Iris pigment epithelial cell (primary cell): ENCODE data around the gene SRGN.

ENCODE experiments used
- DNase-seq: peaks from one replicate; pipeline ENCODE4 v3.0.0-alpha.2; 2011; ENCODE audit warnings: low read depth

The SRGN gene

DNA sequence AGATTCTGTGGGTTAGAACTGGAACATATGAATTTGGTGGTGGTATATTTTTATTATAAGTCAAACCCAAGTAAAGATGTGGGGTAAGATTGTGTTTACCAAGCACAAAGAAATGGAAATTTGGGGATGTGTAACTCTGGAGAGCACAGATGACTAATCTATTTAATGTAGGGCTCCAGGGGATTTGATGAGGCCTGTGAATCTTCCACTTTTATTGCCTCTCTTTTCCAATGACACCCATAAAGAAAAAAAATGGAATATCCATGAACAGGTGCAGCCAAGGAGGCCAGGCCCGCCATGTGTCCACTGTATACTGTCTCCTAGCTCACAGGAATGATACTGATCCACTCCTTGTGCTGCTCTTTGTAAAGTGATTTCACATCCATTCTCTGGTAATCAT lies 2.8 kb downstream of the SRGN start:
- no peak for DNase-seq

DNA sequence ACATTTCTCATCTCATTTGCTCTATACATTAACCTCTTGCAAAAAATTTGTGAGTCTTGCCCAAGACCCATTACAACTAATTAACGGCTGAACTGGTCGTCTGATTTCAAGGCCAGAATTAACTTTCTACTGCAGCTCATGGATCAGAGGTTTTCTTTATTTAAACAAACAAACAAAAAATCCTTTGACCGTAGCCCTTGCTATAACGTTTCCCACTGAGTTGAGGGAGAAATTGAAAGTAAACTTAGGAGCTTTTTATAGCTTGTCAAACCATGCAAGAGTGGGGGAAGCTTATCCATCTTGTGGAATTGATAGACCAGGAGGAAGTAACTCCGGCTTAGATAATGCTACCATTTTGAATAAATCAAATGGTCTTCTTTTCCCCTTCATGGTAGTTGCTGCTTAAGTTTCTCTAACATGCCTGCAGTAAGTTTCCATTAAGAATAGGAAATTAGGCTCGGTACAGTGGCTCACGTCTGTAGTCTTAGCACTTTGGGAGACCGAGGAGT lies 3.3 kb downstream of the SRGN start:
- no peak for DNase-seq

DNA sequence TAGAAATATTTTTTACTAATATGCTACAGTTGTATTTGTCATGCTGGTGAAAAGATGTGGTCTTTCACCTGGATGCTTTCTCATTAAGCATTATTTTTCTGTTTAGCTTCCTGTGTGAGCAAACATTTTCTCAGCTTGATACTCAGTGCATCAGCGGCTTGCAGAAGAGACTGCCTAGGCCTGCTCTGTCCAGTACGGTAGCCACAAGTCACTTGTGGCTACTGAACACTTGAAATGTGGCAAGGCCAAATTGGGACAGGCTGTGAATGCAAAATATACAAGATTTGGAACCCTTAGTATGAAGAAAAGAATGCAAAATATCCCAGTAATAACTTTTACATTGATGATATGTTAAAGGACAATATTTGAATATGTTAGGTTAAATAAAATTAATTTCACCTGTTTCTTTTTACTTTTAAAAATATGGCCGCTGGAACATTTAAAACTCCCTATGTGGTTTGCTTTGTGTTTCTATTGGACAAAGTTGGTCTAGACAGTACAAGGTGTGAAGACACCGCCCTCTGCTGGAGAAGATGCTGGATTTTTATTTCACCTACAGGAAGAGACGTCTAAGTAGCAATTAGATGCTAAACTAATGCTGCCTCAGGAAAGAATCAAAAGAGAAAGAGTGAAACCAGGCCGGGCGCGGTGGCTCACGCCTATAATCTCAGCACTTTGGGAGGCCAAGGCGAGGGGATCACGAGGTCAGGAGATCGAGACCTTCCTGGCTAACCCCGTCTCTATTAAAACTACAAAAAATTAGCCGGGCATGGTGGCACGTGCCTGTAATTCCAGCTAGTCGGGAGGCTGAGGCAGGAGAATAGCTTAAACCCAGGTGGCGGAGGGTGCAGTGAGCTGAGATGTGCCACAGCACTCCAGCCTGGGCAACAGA lies 5.3 kb downstream of the SRGN start:
- peak; percentile 79 for DNase-seq

DNA sequence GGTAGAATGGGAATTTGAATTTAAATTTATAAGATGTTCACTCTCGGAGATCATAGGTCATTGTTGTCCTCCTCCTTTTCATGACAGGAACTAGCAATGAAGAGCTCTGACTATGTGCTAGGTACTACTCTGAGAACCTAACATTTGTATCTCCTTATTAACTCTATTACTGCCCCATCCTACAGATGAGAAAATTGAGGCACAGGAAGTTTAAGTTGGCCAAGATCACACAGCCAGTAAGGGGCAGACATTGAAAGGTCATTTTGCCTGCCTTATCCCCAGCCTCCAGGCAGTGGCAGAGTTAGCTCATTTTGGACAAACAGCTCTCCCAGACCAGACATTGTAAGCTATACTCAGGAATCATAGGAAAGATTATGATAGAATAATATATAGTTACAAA lies 6.0 kb downstream of the SRGN start:
- DNase-seq: no peak

DNA sequence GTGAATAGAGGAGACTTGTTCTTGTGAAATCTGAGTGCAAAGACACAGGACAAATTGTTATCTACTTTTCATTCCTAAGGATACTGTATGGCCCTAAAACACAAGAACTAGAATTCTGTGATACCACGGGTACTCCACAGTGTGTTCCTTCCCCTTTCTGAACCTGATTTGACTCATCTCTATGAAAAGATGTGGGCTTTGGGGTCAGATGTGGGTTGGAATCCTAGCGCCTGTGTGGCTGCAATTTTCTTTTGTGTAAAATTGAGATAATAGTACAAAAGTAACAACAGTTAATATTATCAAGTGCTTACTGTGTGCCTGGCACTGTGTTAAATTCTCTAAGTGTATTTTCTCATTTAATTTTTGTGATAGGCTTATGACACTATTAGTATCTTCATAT lies 8.1 kb downstream of the SRGN start:
- no peak for DNase-seq

DNA sequence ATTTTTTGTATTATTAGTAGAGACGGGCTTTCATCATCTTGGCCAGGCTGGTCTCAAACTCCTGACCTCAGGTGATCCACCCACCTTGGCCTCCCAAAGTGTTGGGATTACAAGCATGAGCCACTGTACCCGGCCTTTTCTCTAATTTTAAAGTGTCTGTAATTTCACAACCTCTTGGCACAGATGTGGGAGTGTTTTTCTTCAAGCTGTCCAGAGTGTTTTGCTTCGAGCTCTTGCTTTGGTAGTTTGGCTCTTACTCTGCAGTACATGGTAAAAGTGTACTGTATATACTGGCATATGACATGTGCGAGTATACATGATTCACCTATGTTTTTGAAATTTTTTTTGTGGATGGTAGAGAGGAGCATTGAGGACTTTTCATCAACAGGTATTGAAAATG lies 9.8 kb downstream of the SRGN start:
- DNase-seq: no peak

DNA sequence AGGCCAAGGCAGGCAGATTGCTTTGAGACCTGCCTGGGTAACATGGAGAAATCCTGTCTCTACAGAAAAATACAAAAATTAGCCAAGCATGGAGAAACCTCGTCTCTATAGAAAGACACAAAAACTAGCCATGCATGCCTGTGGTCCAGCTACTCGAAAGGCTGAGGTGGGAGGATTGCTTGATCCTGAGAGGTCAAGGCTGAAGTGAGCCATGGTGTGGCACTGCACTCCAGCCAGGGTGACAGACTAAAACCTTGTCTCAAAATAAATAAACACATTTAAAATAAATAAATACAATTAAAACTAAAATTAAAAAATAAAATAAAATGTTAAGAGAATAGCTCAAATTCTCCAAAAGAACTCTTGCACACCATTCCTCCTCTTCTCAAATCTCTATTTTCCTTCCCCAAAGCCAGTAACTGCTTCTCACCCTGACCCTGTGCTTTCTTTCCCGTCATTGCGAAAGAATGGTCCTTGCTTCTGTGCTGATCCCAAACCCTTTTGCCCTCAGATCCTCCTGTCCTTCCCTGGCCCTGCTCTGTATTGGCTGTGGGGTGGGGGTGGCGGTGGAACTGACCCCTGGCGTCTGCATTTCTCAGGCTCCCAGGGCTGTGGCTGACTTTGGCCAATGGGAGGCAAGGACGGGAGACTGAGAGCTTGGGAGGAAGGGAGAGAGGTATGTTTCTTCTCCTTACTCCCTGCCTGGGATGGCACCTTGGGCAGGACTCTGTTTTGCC lies 12.4 kb downstream of the SRGN start:
- DNase-seq: no peak

DNA sequence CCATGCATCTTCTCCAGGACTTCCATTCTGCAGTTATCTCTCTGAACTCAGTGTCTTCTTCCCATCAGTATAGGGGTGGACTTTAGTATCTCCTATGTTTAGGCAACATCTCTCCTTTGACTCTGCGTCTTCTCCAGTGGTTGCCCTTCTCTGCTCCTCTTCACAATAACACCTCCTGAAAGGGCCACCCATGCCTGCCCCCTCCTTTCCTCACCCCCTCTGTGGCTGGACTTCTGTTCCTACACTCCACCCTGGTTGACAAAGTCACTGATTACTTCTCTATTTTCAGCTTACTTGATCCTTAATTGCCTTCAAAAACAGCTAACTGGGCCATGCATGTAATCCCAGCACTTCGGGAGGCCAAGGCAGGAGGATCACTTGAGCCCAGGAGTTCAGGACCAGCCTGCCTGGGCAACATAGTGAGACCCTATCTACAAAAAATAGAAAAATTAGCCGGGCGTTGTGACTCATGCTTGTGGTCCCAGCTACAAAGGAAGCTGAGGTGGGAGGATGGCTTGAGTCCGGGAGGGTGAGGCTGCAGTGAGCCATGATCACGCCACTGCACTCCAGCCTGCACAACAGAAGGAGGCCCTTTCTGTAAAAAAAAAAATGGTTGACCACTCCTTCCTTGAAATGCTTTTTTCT lies 13.7 kb downstream of the SRGN start:
- DNase-seq: peak; percentile 81

DNA sequence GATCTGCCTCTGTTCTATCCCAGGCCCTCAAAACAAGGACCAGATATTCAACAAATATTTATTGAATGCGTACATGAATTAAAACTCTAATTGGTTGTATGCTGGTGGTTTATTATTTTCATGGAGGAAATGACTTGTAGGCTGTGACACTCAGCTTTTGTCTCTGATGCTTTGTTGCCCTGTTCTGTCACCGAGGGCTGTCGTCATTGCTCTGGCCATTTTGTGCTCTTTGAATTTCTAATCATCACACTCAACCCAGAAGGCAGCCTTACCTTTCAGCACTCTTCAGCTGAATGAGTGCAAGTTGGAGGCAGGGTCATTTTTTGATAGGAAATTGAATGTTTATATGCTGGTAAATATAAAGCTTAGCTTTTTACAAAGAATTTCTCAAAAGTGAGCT lies 14.5 kb downstream of the SRGN start:
- DNase-seq: no peak

DNA sequence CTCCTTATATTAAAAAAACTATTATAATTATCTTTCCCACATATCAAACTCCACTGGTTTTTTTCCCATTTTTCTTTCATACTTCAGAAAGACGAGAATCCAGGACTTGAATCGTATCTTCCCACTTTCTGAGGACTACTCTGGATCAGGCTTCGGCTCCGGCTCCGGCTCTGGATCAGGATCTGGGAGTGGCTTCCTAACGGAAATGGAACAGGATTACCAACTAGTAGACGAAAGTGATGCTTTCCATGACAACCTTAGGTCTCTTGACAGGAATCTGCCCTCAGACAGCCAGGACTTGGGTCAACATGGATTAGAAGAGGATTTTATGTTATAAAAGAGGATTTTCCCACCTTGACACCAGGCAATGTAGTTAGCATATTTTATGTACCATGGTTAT lies 15.9 kb downstream of the SRGN start:
- no peak for DNase-seq

DNA sequence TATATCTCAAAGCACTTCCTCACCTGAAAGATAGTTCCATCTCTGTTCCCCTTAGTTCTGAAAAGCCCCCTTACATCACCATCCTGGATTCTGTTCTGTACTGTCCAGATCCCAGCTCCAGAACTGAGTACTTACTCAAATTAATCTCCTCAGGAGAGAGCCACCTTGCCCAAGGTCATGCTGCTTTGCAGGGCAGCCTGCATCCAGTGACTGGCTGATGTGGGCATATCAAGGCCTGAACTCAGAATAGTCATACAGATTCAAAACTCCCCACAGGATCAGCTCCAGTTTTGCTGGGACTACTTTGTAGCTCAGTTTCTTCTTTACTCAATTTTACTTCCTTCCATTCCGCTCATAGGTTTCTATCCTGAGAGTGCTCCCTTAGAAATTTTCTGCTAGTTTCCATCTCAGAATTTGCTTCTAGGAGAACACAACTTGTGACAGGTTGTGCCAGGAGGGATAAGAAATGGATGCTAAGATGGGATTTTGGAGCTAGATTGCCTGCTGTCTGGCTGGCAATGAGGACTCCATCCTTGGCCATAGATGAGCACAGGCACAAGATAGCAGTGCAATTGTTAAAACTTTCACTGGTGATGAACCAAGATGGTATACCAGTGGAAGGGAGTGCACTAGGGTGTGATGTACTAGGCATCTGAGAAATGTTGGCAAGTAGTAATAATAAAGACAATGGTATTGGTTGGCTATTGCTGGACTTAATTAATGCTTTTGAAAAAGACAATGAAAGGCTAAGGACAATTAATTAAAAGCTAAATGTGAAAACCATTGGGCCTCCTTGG lies 17.3 kb downstream of the SRGN start:
- DNase-seq: no peak

DNA sequence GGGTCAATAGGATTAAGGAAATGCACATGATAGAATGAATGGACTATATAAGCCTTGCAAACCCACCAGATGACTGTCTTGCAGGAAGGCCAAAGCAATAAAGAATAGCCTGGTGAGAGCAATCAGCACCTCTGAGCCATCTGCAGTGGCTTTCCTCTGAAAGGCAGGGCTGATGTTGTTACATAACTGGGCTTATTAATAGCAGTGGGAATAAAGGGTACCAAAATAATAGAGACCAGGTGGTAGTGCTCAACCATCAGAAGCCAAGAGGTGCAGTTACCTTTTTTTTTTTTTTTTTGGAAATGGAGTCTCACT lies 19.2 kb downstream of the SRGN start:
- no peak for DNase-seq

DNA sequence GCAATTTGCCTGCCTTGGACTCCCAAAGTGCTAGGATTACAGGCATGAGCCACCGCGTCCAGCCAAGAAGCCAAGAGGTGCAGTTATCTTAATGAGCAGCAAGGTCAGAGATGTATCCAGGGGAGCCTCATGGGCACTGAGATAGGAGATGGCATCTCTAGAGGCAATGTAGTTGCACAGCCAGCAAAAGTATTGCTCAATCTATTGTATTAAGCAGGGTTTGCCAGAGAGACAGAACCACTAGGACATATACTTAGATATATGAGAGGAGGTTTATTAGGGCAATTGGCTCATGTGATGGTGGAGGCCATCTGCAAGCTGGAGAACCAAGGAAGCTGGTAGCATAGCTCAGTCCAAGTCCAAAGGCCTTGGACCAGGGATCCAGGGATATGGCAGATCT lies 19.8 kb downstream of the SRGN start:
- DNase-seq: no peak

DNA sequence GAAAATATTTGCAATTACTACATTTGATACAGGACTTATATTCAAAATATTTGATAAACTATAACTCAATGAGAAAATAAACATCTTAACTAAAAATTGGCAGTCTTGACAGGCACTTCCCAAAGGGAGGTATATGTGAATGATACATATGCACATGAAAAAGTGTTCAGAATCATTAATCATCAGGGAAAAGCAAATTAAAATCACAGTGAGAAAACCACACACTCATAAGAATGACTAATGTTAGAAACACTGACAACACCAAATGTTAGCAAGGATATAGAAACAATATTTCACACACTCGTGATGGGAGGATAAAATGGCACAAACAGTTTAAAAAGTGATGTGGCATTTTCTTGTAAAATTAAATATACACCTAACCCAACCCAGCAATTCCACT lies 32.0 kb downstream of the SRGN start:
- no peak for DNase-seq

DNA sequence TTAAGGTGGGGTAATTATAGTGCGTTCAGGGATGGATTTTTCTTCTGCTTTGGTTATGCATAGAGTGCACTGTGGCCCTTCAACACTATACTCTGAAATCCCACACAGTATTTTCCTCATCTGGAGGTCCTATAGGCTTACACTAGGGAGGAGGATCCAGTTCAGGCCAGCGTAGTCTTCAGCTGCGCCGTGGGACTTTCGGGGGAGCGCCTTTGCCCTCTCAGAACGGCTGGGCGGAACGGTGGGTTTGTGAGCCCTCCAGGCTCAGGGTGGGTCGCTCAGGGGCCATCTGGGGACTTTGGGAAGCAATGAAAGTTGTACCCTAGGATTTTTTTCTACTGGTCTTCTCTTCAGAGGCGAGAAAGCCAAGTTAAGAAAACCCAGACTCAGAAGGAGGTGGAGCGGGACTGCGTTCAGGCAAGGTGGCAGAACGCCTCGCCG lies 35.4 kb downstream of the SRGN start:
- DNase-seq: peak; percentile 87

DNA sequence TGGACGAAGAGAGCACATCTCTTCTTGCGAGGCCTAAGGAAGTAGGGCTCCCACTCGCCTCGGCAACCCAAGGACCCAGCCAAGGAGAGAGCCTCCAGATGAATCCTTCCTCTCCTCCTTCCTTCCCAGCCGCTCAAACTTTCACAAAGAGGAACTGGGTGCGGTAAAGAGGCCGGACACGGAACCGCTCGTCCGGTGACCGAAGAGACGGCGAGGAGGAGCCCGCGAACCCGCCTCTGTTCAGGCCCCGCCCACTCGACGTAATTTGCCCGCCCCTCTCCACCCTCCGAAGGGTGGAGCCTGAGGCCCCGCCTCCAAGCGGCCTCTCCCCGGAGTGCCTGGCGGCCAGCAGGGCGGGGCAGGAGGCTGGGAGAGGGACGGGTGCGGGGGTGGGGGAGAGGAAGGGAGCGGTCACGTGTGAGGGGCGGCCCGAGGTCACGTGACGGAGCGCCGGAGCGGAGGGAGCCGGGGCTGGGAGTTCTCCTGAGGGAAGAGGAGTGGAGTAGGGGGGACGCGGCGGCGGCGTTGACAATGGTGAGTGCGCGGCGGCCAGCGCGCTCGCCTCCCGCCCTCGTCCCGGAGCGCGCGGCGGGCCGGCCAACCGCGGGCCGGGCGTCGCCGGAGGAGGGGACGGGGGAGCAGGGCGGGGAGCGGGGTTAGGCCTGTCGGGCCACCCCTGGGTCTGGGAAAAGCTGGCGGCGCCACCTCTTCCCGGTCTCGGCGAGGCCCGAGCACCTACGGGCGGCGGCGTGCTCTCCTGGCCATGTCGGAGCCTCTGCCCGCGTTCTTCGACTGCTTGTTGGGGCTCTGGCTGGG lies 36.1 kb downstream of the SRGN start, which contains the start of gene VPS26A:
VPS26A (plus strand) TSS at position 432 of the 816 bp plus-strand sequence; CDS start at position 532, 100 bp downstream.
- DNase-seq: peak; percentile 98

DNA sequence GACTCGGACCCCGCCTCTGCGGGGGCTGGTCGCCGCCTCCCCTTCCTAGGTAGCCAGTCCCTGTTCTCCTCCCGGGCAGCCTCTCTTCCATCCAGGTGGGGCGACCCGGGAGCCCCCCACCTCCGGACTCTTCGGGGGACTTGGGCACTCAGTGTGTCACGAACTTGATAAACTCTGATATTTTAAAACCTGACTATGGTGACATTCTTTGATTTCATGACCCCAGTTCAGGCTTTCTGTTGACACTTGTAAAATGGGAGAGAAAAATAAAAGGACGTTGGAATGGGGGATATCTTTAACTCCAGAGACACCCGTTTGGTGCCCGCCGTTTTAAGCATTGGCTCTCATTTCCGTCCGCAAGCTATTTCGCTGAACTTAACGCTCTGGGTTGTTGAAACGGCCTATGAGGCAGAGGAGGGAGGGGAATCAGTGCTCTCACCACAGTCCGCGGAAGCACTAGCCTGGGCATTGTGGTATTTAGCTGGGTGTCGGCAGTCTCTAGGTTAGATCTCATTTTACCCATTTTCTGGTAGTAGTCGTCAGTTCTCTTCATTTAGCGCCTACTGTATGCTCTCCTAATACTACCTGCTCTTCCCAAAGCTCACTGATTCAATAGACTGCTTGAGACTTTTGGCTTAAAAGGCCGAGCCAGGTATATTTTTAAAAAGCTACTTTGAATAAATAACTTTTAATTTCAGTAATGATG lies 36.8 kb downstream of the SRGN start:
- DNase-seq: peak; percentile 64

DNA sequence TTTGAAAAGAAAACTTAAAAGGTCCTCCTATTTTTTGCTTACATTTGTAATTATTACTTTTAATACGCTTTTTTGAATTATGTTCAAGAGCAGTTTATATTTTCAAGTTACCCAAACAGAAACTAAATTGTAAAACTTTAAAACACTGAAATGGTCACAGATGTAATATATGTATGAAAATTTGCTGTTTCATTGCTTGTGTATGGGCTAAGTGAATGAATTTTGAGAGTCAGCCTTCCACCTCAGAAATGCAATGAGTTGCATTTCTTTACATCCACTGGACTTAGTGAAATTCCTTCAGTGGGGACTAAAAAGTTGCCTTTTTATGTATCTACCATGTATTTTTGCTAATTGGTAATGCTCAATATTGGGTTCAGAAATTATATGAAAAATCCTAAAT lies 37.7 kb downstream of the SRGN start:
- no peak for DNase-seq

DNA sequence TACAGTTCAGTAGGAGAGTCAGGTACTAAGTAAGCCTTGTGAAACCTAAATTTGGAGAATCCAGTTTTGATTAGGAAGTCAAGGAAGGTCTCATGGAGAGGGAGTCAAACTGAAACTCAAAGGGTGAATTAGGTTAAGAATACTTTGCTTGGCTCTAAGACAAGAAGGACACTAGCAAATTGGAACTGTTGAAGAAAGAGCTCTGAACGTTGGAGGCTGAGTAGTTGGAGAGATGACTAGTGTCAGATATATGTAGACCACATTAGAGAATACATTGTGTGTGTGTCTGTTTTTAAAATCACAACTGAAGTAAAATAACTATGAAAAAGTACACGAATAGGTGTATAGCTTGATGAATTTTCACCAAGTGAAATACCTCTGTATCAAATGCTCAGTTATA lies 42.3 kb downstream of the SRGN start:
- DNase-seq: peak; percentile 49

DNA sequence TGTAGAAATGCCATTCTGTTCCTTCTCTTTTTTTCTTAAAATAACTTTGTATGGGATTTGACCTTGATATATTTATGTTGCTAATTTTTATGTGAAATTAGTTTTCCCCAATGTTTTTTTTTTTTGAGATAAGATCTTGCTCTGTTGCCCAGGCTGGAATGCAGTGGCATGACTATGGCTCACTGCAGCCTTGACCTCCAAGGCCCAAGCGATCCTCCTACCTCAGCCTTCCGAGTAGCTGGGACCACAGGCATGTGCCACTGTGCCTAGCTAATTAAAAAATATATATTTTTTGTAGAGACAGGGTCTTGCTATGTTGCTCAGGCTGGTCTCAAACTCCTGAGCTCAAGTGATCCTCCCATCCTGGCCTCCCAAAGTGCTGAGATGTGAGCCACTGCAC lies 52.1 kb downstream of the SRGN start:
- no peak for DNase-seq
